Measurements from ENCODE around the gene CCDC120.

CCDC120 gene

DNA sequence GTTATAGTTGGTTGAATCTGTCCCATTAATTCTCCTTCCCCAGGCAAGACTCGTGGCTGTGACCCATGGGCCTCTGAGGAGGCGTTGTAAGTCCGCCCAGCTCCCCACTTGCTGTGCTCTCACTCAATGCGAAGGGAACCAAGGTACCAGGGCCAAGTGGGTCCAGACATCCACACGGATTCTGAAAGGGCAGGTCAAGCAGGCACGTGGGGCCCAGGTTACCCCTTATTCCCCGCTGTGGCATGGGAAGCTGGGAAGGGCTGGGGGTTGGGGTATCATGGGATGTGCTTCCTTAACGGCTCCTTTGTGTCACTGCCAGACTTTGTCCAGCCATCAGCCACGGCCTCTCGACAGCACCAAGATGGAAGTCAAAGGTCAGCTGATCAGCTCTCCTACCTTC, 3.1 kb downstream of the CCDC120 start:
- DNase-seq = no peak

DNA sequence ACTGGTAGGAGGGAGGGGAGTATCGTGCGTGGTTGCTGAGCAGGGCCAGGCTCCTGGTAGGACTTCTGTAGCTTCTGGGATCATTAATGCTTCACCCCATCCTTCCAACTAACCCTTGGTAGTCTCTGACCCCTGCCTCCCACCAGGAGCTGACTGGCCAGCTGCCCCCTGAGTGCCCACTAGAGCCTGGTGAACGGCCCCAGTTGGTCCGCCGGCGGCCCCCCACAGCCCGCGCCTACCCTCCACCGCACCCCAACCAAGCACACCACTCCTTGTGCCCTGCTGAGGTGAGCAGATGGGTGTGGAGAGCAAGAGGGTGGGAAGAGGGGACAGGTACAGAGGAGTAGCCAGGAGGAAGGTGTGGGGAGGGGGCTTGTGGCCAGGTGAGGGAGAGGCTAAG, 4.9 kb downstream of the CCDC120 start:
- DNase-seq = no peak

DNA sequence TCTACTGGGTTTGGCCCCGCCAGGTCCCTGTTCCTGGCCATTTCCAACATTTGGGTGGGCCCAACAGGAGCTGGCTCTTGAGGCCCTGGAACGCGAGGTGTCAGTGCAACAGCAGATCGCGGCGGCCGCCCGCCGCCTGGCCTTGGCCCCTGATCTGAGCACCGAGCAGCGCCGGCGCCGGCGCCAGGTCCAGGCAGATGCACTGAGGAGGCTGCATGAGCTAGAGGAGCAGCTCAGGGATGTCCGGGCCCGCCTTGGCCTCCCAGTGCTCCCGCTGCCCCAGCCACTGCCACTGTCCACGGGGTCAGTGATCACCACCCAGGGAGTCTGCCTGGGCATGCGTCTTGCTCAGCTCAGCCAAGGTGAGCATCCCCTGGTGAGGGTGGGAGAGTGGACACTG, 5.5 kb downstream of the CCDC120 start:
- no peak for DNase-seq

DNA sequence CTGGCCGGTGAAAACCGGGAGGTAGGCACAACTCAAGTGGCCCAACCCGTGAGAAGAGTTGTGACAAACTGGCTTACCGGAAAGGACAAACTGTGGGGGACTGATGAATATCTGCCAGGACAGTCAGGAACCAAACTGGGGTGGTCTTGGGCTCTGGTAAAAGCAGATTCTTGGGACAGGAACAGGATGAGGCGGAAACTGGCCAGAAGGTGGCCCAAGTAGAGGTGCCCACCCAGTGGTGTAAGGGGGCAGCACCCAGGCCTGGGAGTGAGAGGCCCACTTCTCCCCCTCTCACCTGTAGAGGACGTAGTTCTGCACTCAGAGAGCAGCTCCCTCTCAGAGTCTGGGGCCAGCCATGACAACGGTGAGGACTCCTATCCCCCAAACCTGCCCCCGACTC, 5.9 kb downstream of the CCDC120 start:
- DNase-seq = no peak

DNA sequence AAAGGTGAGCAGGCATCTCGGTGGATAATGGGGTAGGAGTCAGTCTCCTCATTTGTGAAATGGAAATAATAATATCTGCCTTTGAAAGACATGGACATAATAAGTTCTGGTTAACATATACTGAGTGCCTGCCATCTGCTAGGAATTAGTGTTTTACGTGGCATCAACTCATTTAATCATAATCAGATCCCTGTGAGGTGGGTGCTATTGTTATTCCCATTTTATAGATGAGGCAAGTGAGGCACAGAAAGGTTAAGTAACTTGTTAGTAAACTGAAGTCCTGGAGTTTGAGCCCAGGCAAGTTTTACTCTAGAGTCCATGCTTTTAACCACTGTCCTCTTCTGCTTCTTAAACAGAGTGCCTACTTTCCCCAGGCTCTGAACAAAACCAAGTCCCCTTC, 7.5 kb downstream of the CCDC120 start:
- DNase-seq = no peak

DNA sequence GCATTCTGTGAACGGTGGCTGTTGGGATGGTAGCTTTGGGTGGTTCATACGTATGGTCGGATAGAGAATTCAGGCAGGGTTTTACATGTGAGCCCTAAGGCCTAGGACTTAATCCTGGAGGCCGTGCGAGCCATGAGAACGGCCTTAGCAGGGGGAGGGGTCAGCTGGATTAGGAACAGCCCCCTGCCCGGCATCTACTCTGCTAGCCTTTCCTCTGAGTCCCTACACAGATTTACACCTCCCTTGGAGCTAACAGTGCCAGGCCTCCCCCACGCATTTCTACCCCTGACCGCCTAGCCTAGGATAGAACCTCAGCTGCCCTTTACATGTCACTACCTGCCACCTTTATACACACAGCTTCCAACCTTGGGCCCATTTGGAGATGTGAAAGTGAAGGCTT, 7.9 kb downstream of the CCDC120 start:
- DNase-seq = no peak

DNA sequence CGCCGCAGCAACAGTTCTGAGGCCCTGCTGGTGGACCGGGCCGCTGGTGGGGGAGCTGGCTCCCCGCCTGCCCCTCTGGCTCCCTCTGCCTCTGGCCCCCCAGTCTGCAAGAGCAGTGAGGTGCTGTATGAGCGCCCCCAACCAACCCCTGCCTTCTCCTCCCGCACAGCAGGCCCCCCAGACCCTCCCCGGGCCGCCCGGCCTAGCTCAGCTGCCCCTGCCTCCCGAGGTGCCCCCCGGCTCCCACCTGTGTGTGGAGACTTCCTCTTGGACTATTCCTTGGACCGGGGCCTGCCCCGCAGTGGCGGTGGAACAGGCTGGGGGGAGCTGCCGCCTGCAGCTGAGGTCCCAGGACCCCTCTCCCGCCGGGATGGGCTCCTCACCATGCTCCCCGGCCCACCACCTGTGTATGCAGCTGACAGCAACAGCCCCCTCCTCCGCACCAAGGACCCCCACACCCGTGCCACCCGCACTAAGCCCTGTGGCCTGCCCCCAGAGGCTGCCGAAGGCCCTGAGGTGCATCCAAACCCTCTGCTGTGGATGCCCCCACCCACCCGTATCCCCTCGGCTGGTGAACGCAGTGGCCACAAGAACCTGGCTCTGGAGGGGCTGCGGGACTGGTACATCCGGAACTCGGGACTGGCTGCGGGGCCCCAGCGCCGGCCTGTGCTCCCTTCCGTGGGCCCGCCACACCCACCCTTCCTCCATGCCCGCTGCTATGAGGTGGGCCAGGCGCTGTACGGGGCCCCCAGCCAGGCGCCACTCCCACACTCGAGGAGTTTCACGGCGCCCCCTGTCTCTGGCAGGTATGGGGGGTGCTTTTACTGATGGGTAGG, 8.7 kb downstream of the CCDC120 start:
- no peak for DNase-seq

DNA sequence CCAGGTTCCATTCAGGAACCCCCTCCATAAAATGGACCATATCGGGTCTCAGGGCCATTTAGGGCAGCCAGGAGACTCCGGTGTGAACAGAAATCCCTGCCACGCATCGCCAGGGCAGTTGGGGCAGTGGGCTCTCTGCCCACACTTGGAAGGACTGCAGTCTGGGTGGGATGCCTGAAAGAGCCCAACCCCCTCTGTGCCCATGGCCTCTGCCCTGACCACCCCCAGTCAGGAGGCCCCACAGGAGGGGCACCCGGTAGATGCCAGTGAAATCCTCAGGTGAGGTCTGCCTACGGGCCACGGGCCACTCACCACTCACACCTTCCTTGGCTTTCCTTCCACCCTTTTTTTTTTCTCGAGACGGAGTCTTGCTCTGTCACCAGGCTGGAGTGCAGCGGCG, 10.2 kb downstream of the CCDC120 start:
- no peak for DNase-seq

DNA sequence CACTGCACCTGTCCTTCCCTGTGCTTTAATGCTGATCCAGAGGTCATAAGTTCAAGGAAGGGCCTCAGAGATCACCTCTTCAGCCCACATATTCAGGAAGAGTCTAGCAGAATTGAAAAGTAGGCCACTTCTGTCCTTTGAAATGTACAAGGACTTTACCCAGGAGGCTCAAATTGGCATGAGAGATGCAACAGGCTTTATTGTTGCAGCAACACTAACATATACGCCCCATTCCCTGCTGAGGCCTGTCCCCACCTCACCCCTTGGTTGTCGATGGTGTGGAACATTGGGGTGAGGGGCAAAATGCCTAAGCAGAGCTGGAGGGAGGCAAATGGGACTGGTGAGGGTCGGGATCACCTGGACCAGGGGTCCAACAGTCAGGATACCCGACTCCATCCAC, 12.2 kb downstream of the CCDC120 start:
- DNase-seq = no peak

DNA sequence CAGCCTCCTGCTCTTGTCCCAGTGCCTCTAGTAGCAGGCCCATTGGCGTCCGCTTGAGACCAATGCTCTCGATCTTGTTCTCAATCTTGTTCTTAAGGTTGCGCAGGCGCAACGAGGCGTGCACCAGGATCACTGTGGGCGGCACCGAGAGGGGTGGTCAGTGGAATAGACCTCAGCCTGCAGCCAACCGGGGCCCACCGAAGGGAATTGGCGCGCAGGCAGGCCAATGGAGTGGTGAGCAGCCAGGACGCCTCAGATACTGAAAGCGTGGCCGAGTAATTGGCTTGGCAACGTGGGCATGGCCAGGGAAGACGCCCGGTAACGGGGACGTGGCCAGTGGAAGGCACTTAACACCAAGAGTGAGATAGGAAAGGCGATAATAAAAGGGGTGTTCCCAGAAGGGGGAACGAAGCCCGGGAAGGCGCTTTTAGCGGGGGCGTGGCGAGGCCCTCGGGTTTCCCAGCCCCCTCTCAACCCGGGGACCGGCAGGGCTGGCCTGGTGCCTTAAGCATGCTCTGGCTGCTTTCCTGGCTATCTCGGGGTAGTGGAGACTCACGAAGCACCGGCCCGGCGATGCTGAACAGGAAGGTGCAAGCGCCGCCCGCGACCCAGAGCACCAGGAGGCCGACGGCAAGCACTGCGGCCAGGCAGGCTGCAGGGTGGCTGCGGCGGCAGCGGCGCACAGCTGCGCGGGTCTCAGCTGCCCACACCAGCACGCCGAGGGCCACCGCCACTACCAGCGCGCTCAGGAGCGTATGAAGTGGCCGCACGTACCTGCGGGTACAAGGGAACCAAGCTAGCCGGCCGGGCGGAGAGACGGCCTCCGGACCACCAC, 13.3 kb downstream of the CCDC120 start:
- DNase-seq = peak; percentile 22 to 41

DNA sequence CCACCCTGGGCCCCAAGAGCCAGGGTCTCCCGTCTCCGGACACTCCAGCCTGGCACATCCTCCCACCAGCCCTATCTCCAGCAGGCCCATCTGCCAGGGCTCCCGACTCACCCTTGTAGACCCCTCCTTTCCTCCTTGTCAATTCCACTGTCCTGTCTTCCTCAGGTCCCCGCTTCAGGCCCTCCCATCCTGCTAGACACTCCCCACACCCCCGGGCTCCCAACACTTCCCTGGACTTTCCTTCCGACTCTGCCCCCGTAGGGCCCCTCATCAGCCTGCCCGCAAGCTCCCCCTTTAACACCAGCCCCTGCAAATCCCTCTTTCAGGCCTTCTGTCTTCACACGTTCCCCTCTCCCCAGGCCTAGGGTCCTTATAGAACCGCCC, 13.9 kb downstream of the CCDC120 start:
- DNase-seq = no peak

DNA sequence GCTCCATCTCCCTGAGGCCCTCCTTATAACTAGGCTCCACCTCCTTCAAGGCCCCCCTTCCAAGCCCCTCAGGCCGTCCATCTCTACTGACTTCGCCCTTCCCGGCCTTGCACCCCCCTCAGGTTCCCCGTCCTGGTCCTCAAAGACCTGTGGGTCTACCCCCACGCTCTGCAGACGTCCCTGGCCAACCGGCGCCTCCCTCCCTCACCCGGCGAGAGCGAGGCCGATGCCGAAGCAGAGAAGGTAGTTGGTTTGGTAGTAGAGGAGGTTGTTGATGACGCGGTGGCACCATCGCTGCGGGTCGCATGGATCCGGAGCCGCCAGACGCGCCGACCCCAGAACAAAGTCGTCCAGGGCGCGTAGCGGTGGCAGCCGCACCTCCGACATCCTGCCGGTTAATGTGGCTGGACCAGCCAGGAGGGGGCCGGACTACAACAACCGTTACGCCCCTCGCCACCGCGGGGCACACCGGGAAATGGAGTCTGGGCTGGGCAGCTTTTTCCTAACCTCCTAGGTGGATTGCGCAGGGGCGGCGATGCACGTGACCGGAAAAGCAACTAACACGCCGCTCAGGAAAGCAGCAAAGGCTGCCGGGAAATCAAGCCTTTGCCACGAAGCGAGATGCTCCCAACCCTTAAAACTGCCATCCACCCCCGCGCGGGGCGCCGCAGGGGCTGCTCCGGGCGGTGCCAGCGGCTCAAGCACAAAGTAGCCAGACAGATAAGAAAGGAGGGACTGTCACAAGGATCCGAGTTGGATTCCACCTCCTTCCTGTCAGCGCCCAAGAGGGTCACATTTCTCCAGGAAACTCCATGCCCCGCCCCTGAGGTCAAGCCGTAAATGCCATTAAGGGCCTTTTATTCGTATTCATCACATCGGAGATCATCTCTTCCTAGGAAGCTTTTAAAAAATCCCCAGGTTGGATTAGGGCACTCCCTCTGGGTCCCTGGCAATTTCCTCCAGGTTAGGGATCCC, 15.1 kb downstream of the CCDC120 start, which contains the start of gene PRAF2:
PRAF2 (minus strand) TSS at position 402 of the 975 bp plus-strand sequence; CDS start at position 387, 15 bp downstream.
- DNase-seq = peak; percentile 13 to 64

DNA sequence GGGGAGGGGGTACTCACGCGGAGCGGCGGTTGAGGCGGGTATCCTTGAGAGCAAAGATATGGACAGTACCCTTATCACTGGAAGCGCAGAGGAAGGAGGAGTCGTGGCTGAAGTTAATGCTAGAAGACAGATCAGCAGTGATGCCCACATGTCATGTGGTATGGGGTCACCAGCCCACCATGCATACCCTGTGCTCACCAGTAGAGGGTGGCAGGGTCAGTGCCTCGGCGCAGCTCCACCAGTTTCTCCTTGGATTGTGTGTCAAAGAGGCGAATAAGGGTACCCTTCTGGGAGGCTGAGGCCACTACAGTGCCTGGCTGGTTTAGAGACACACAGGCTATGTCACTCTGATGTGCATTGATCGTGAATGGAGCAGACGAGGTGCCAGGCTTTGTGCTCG, 16.5 kb downstream of the CCDC120 start:
- no peak for DNase-seq

DNA sequence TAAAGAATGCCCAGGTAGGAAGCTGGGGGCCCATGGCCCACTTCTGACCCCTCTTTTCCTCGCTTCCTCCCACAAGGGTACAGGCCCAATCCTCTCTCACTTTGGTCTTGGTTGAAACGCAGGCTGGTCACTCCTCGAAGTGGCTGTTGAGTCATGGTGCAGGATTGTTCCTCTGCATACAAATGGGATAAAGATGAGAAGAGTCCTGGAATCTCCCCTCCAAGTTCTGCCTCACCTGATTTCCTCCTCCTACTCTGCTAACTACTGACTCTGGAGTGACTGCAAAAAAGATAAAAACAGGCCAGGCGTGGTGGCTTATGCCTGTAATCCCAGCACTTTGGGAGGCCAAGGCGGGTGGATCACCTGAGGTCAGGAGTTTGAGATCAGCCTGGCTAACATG, 19.1 kb downstream of the CCDC120 start:
- DNase-seq = no peak

DNA sequence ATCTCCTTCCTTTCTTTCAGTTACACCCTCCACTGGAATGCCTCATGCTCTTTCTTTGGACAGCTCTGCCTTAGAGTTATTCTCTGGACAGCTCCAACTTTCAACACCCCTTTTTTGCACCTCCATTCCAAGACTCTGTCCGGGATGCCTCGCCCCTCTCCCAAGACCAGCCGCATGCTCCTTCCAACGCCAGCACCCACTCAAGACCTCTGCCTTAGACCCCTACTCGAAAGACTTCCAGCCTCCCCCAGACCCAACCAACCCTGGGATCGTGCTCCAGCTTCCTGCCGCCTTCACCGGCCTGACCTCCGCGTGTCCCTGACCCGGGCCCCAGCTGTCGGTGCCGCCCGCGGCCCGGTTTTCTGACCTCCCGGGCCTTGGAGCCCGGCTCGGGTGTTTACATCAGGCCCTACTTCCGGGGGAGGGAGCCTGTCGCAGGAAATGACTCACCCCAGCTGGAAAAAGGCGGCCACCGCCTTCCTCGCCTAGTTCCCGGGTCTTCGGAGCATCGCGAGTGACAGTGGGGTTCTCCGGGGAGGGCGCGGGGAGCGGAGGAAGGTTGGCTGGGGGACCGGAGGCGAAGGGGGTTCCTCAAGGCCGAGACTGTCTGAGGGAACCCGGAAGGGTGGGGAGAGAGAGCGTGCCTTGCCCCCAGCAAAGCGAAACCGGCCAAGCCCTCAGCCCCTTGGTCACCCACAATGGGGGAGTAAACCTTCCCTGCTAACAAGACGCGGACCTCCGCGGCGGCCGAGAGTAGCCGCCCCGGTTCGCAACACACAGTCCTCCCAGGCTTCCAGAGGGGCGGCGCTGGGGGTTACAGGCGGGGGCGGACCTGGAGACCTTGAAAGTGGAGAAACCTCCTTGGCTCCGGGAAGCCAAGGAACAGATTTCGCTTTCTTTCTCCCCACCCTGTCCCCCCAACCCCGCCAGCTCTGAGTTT, 21.0 kb downstream of the CCDC120 start, which contains the start of gene WDR45:
WDR45 (minus strand) TSS at position 399 of the 940 bp plus-strand sequence. CDS start 1,792 bp downstream, outside the sequence.
- peak in 1 of 2 experiments; percentile 1 for DNase-seq

DNA sequence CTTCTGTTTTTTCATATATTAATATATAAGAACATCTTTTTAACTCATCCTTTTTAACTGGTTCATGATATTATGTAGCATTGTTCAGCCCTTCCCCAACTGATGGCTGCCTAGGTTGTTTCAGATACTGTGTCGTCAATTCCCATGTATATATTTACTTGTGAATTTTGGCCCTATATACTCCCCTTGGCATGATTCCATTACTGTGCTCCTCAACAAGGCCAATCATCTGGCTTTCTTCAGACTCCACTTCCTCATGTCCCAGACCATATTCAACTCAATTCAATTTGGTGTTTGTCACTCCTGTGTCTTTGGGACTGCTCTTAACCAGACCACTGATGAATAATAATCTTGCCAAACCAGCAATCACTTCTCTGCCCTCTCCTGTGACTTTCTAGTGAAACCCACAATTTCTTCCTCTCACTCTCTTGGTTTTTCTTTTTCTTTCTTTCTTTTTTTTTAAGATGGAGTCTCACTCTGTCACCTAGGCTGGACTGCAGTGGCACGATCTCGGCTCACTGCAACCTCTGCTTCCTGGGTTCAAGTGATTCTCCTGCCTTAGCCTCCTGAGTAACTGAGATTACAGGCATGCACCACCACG, 23.6 kb downstream of the CCDC120 start:
- DNase-seq = no peak

DNA sequence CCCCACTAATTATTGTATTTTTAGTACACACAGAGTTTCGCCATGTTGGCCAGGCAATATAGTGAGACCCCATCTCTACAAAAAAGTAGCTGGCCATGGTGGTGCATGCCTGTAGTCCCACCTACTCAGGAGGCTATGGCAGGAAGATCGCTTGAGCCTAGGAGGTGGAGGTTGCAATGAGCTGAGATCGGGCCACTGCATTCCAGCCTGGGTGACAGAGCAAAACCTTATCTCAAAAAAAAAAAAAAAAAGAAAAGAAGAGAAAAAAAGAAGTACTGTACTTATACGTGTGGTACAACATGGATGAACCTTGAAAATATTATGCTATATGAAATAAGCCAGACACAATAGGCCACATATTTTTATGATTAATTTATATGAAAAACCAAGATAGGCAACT, 30.8 kb downstream of the CCDC120 start:
- DNase-seq = no peak

DNA sequence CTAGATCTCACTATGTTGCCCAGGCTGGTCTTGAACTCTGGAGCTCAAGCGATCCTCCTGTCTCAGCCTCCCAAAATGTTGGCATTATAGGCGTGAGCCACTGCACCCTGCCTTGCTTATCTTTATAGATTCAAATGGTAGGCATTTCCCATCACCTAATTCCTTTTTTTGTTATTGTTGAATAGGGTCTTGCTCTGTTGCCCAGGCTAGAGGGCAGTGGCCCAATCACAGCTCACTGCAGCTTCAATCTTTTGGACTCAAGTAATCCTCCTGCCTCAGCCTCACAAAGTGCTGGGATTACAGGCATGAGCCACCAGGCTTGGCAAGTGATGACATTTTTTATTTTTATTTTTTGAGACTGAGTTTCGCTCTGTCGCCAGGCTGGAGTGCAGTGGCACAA, 37.6 kb downstream of the CCDC120 start:
- no peak for DNase-seq

DNA sequence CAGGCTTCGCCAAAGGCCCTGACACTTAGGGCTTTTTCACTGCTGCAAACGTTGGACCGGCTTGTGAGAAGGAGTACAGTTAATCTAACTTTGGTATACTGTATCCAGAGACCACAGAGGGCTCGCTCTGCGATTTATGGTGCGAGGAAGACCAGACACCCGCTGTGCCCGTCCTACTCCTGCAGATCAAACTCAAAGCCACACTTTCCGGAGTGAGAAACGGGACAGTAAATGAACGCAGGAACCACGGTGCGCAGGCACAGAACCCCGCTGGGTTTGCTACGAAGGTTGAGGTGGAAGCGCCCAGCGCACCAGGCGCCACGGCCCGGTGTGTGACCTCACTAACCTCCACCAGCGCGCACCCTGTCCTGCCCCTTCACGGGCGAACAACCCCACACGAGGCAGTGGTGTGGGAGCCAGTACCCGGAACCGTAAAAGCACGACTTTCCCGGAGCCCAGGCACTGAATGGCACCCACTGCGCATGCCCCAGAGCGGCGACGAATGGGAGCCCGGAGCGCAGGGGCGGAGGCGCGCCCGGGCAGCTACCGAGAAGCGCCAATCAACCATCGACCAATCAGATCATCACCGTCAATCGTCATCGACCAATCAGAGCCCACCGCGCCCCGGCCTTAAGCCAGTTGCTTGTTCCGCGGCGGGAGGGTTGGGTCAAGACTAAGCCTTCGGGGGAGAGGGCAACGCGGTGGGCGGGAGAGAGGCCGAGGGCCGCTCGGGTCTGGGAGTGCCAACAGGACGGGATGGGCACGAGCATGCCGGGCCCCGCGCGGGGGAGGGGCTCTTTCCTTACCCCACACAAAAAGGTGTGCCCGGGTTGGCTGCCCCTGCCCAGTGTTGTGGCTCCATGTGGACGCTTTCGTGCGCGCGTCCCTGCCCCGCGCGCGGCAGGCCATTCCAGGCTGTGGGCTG, 42.2 kb downstream of the CCDC120 start:
- peak in 1 of 2 experiments; percentile 73 for DNase-seq

DNA sequence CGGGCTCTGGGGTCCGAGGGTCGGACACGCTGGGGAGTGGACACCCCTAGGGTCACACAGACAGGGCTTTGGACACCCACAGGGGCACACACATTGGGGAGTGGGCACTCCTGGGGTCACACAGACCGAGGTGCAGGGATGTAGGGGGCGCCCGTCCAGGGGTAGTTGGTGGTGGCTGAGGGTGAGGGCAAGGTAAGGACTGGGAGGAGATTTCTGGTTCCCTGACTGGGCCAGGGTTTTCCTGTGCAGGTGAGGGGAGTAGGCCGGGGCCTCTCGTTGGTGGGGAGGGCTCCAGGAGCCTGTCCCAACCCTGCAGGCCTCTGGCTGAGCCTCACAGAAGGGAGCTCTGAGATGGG, 42.8 kb downstream of the CCDC120 start:
- DNase-seq = no peak

All from cerebellar nuclear complex (tissue), 1 donor.